CD4-positive, alpha-beta T cell treated with Interleukin-2 at 100 ng/mL for 4 hours (primary cell): ENCODE data around the gene PLCG2.
"Not testable (repeated sequence)": the region's sequence is repeated elsewhere in the genome, so short reads cannot be mapped to it uniquely, and the experiment has no call there.

Source experiments
- DNase-seq: peaks from one replicate; pipeline ENCODE4 v3.0.0-alpha.2; 2020; ENCODE audit warnings: low spot score

The PLCG2 gene

GRCh38 chr16:81877490-81877889 is 98.4 kb downstream of the PLCG2 start:
- not testable (repeated sequence) for DNase-seq

GRCh38 chr16:81878529-81878928 is 99.4 kb downstream of the PLCG2 start:
- DNase-seq: no peak

GRCh38 chr16:81879625-81880024 is 100.5 kb downstream of the PLCG2 start:
- no peak for DNase-seq

- no peak for DNase-seq
Measured at GRCh38 chr16:81880816-81881215, 101.7 kb downstream of the PLCG2 start.

DNA sequence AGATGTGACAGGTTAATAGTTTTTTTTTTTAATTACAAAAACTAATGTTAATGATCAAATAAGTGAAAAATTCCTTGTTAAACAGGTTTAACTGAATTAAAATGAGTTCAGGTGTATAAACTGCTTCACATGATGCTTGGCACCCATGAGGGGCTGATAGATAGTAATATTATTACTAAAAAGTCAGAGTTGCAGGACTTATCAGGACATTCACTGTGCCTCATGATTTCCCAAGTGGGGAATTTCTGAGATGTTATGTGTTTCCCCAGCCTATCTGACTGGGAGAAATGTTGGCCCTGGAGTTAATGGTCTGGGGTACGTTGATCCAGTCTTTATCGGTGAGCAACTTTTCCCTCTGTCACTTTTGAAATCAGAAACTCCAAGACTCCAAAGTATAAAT is 102.1 kb downstream of the PLCG2 start:
- DNase-seq: no peak

GRCh38 chr16:81882559-81882958 is 103.5 kb downstream of the PLCG2 start:
- no peak for DNase-seq

- no peak for DNase-seq
Measured at GRCh38 chr16:81883235-81883634, 104.1 kb downstream of the PLCG2 start.

DNA sequence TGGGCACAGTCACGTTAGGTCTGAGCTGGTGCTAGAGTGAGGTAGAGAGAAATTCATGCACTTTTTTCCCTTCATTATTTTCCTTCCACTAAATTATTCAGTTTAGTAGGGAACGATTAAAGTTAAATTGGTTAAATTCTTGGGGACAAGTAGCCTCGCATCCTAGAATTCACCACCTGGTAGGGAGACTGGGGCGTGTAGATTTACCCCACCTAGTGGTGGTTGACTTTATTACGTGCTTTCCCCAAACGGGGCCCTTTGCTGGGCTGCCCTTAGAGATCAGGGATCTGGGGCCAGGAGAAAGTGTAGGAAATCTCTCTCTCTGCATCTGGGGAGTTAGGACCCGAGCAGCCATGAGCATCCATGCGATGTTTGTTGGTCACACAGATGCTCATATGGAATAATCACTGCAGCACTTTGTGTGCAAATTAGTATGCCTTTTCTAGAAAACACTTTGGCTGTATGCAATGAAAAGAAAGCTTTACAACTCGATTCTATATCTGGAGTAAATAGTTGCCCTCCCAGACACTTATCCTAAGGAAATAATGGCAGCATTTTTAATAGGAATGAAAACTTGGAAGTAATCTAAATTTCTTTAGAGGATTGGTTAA is 107.0 kb downstream of the PLCG2 start:
- DNase-seq: peak; percentile 34

DNA sequence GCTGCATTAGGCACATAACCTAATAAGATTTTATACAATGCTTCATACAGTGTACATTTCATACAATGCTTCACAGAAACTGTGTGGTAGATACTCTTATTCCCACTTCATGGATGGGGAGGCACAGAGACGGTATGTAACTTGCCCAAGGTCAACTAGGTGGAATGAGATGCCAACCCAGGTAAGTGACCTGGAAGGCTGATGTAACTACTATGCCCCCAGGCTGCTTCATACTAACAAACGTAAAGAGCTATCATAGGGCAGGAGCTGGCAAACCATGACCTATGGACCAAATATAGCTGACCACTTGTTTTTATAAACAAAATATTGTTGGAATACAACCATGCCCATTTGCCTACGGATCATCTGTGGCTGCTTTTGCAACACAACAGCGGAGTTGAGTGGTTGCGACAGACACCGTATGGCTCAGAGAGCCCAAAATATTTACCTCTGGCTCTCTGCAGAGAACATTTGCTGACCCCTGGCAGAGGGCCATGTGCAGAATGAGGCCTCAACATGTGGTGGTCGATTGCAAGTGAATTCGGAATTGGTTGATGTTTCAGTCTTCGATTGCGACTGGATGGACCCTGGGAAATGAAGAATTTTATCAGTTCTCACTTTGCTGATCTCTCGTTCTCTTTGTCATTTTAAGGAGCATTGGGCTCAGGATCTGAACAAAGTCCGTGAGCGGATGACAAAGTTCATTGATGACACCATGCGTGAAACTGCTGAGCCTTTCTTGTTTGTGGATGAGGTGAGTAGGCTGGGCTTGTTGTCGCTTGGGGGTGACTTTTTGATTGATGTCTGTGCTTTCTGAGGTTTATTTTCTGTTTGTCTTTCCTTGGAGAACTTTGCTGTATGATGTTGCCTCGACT is 109.7 kb downstream of the PLCG2 start:
- DNase-seq: no peak

DNA sequence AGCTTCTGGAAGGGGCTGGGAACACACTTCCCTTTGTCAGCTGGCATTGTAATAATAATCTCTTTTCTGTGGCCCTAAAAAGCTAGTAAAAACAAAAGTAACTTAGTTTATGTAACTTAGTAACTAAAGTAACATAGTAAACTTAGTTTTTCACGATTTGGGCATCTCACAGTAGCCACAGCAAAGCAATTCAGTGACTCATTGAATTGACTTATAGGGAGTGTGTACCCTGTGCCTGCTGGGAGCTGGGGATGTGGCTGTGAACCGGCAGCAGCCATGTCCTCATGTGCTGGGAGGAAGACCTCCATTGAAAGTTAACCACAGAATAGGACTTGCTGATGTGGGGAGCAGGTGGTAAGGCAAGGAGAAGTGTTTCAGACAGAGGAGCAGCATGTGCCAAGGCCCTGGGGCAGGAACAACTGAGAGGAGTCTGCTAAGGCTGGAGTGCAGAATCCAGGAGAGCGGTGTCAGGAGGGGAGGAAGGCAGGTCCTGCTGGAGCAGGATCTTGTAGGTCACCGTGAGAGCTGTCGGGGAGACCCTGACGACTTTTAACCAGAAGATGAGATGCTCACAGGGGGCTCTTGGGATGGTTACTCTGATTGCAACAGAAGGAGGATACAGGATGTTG is 112.8 kb downstream of the PLCG2 start:
- DNase-seq: no peak

GRCh38 chr16:81894592-81894991 is 115.5 kb downstream of the PLCG2 start:
- DNase-seq: no peak

DNA sequence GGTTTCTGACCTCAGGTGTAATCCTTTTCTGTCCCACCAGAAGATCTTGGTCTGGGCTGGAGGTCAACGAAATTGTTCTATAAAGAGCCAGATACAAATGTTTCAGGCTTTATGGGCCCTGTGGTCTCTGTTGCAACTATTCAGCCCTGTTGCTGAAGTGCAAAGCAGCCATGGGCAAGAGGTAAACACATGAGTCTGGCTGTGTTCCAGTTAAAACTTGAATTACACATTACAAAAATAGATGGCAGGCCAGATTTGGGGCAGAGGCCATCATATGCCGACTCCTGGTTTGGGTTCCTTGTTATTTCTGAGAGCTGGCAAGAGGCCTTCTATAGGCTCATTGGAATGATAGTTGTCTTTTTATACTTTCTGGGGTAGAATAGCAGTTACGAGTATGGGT is 117.8 kb downstream of the PLCG2 start:
- DNase-seq: no peak

GRCh38 chr16:81899601-81900000 is 120.5 kb downstream of the PLCG2 start:
- no peak for DNase-seq

DNA sequence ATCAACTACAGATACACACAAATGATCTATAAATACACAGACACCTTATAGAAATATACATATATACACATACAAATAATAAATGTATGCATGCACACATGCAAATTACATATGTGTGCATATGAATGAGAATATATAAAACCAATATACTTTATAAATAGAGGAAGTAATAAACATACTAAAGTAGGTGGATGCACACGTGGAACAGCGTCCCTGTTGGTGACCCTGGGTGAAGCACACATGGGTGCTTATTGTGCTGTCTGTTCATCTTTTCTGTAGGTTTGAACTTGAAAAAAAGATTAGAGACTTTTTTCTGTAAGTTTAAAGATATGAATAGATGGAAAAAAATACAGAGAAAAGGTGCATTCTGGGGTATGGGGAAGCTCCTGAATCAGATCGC is 120.9 kb downstream of the PLCG2 start:
- DNase-seq: no peak

DNA sequence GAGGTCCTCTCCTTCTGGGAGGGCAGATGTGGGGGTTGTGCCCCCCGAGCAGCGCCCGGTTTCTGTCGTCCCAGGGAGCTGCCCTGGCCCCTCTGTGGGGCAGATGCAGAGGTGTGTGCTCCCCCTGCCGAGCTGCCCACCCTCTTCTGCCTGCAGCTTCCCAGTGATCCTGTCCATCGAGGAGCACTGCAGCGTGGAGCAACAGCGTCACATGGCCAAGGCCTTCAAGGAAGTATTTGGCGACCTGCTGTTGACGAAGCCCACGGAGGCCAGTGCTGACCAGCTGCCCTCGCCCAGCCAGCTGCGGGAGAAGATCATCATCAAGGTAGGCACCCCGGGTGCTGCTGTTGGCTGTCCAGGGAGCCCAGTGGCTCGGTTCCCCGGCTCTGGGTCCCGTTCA is 121.4 kb downstream of the PLCG2 start:
- DNase-seq: no peak

DNA sequence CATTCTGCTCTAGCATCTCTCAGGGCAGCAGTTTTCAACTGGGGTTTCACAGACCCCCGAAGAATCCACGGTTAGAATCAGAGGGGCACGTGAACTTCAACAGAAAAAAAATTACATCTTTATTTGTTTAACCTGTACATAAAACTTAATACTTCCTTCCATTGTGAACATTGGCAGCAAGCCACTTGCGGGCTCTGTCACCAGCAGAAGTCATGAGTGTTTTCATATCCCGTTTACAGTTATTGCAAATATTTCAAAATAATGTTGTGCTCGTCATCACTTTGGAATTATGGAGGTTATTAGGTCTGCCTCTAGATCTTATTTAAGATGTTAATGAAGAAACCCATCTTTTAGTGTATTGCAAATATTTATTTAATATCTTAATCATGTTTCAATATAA is 122.4 kb downstream of the PLCG2 start:
- no peak for DNase-seq

- no peak for DNase-seq
Measured at GRCh38 chr16:81902025-81902424, 122.9 kb downstream of the PLCG2 start.

DNA sequence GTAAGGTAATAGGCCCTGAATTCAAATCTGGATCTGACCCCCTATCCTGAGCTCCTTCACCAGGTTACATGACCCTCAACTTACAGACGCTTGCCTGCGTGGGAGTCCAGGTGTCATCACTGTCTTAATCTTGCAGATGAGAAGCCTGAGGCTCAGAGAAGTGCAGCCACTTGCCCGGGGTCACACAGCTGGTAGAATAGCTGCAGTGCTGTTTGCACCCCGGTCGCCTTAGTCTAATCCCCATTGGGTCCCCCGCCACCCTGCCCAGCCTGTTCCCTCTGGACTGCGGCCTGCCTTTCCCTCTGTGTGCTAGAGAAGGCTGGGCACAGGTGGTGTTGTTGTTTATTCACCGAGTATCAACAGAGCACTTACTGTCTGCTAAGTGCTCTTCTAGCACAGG is 125.2 kb downstream of the PLCG2 start:
- DNase-seq: no peak

- DNase-seq: no peak
Measured at GRCh38 chr16:81905277-81905676, 126.2 kb downstream of the PLCG2 start.

- no peak for DNase-seq
Measured at GRCh38 chr16:81907681-81908080, 128.6 kb downstream of the PLCG2 start.

GRCh38 chr16:81908466-81909262 is 129.6 kb downstream of the PLCG2 start:
- DNase-seq: no peak

- no peak for DNase-seq
Measured at GRCh38 chr16:81910366-81910885, 131.3 kb downstream of the PLCG2 start.
